H1 (cell line): ENCODE measurements around the gene CDC25C. TPM values are rescaled to one million over a fixed set of nuclear protein-coding genes. Genes with fewer than 3 reads are reported as not detected.

Experiments
- CTCF ChIA-PET: fragments of 300-600 bp; sonication (Branson Sonifier 250); formaldehyde crosslinking; loops from one replicate; lab custom pipeline; 2021; ENCODE audit not compliant: partially characterized antibody; lab: Charles Lee
- POLR2A ChIA-PET: fragments of 300-600 bp; sonication (Branson Sonifier 250); formaldehyde crosslinking; loops from one replicate; lab custom pipeline; 2021; ENCODE audit warnings: inconsistent platforms; ENCODE audit not compliant: partially characterized antibody; lab: Charles Lee
- DNase-seq, 2 experiments: peaks; one replicate each; pipeline versions ENCODE4 v3.0.0 to v3.0.0-alpha.2; 2010 to 2022; ENCODE audit warnings: low spot score in 2 of 2, low read depth in 1 of 2, mixed read lengths in 1 of 2
- FAIRE-seq: peaks from 2 replicates; lab custom pipeline; 2011; peaks lifted over from hg19 to GRCh38; lab: Jason Lieb, UNC
- H2AFZ ChIP-seq: 2 replicates; pipeline ENCODE4 v1.8.1; 2012; ENCODE audit warnings: low read length, inconsistent platforms
- H2AK5ac ChIP-seq: 2 replicates; pipeline ENCODE4 v1.6.1; 2013; ENCODE audit warnings: low read depth, low read length
- H2BK120ac ChIP-seq: replicated peaks from 2 replicates; pipeline ENCODE3; 2013; ENCODE audit warnings: low read depth, low read length, inconsistent platforms
- H2BK12ac ChIP-seq: 2 replicates; pipeline ENCODE4 v1.6.1; 2013; ENCODE audit warnings: low read depth, low read length
- H2BK15ac ChIP-seq: 2 replicates; pipeline ENCODE4 v1.6.1; 2013; ENCODE audit warnings: low read length
- H2BK20ac ChIP-seq: 2 replicates; pipeline ENCODE4 v1.6.1; 2013; ENCODE audit warnings: low read length
- H2BK5ac ChIP-seq: 2 replicates; pipeline ENCODE4 v1.6.1; 2013; ENCODE audit warnings: low read depth, low read length
- H3K14ac ChIP-seq: 2 replicates; pipeline ENCODE4 v1.6.1; 2013; ENCODE audit warnings: inconsistent platforms; ENCODE audit not compliant: insufficient read length
- H3K18ac ChIP-seq: 2 replicates; pipeline ENCODE4 v1.6.1; 2013; ENCODE audit warnings: low read length; ENCODE audit errors: extremely low read depth
- H3K23ac ChIP-seq: 2 replicates; pipeline ENCODE4 v1.6.1; 2013; ENCODE audit warnings: inconsistent platforms; ENCODE audit not compliant: insufficient read length
- H3K23me2 ChIP-seq: 2 replicates; pipeline ENCODE4 v1.6.1; 2013; ENCODE audit warnings: low read depth, low read length
- H3K27ac ChIP-seq: 2 replicates; pipeline ENCODE4 v1.6.1; 2011; ENCODE audit warnings: low read depth, low read length, inconsistent platforms
- H3K27me3 ChIP-seq, 4 experiments: replicated peaks in 1 of 4; 1 replicate in 1 of 4; 2 replicates in 3 of 4; pipeline versions ENCODE4 v1.6.1 to v1.8.1; 2011 to 2013; ENCODE audit warnings: low read length in 3 of 4, mild to moderate bottlenecking in 3 of 4, inconsistent platforms in 2 of 4, mixed read lengths in 2 of 4, moderate library complexity in 1 of 4; ENCODE audit not compliant: control insufficient read depth in 3 of 4, insufficient read depth in 3 of 4; ENCODE audit errors: extremely low read depth in 1 of 4
- H3K36me3 ChIP-seq, 4 experiments: 2 replicates each; pipeline versions ENCODE4 v1.6.1 to v1.8.1; 2011 to 2013; ENCODE audit warnings: mild to moderate bottlenecking in 4 of 4, low read length in 3 of 4, moderate library complexity in 2 of 4, control low read depth in 1 of 4, inconsistent platforms in 1 of 4; ENCODE audit not compliant: insufficient read depth in 4 of 4, control insufficient read depth in 2 of 4
- H3K4ac ChIP-seq: replicated peaks from 2 replicates; pipeline ENCODE3; 2013; ENCODE audit warnings: low read length, low read depth, mixed read lengths, inconsistent platforms; ENCODE audit not compliant: insufficient read length
- H3K4me1 ChIP-seq, 4 experiments: replicated peaks in 1 of 4; 1 replicate in 1 of 4; 2 replicates in 3 of 4; pipeline versions ENCODE4 v1.6.1 to v1.8.1; 2011 to 2013; ENCODE audit warnings: low read length in 3 of 4, inconsistent platforms in 2 of 4, mixed read lengths in 1 of 4; ENCODE audit not compliant: insufficient read depth in 4 of 4, control insufficient read depth in 3 of 4
- H3K4me2 ChIP-seq, 2 experiments: 2 replicates each; pipeline versions ENCODE4 v1.6.1 to v1.8.1; 2011 to 2013; ENCODE audit warnings: low read depth in 2 of 2, low read length in 2 of 2, control low read depth in 1 of 2, inconsistent platforms in 1 of 2, mild to moderate bottlenecking in 1 of 2; ENCODE audit not compliant: insufficient read depth in 1 of 2
- H3K4me3 ChIP-seq, 4 experiments: fragments of 200-600, 300-600 bp in 1 of 4; sonication (generic), shearing (Covaris generic), sonication (Bioruptor Twin) in 1 of 4; 2 replicates each; pipeline versions ENCODE4 v1.5.1 to v1.8.1; 2011 to 2016; ENCODE audit warnings: low read length in 4 of 4, low read depth in 3 of 4, control low read depth in 2 of 4, inconsistent platforms in 2 of 4, mild to moderate bottlenecking in 2 of 4, mixed read lengths in 1 of 4, moderate library complexity in 1 of 4; ENCODE audit not compliant: insufficient read depth in 2 of 4; ENCODE audit errors: extremely low read depth in 1 of 4
- H3K56ac ChIP-seq: replicated peaks from 2 replicates; pipeline ENCODE3; 2013; ENCODE audit warnings: low read depth, mild to moderate bottlenecking, mixed read lengths, low read length, inconsistent platforms; ENCODE audit not compliant: insufficient read length
- H3K79me1 ChIP-seq: 2 replicates; pipeline ENCODE4 v1.6.1; 2013; ENCODE audit warnings: low read depth, low read length, control low read depth
- H3K79me2 ChIP-seq, 2 experiments: 2 replicates each; pipeline versions ENCODE4 v1.6.1 to v1.8.1; 2012 to 2013; ENCODE audit warnings: low read length in 2 of 2, mild to moderate bottlenecking in 2 of 2, inconsistent platforms in 1 of 2; ENCODE audit not compliant: insufficient read depth in 2 of 2, control insufficient read depth in 1 of 2
- H3K9ac ChIP-seq, 4 experiments: replicated peaks in 1 of 4; 1 replicate in 1 of 4; 2 replicates in 3 of 4; pipeline versions ENCODE4 v1.6.1 to v1.8.1; 2011 to 2013; ENCODE audit warnings: low read depth in 3 of 4, low read length in 3 of 4, control low read depth in 2 of 4, mild to moderate bottlenecking in 2 of 4, moderate library complexity in 2 of 4, inconsistent platforms in 1 of 4; ENCODE audit errors: extremely low read depth in 1 of 4
- H3K9me3 ChIP-seq, 2 experiments: 2 replicates each; pipeline versions ENCODE4 v1.6.1 to v1.8.1; 2012 to 2013; ENCODE audit warnings: mild to moderate bottlenecking in 2 of 2, moderate library complexity in 2 of 2, control low read depth in 1 of 2, inconsistent platforms in 1 of 2, low read depth in 1 of 2, low read length in 1 of 2, mixed read lengths in 1 of 2; ENCODE audit not compliant: insufficient read depth in 2 of 2
- H4K20me1 ChIP-seq, 2 experiments: replicated peaks in 1 of 2; 2 replicates each; pipeline versions ENCODE3 to v1.8.1; 2011 to 2013; ENCODE audit warnings: inconsistent platforms in 2 of 2, low read length in 2 of 2, mild to moderate bottlenecking in 1 of 2; ENCODE audit not compliant: insufficient read depth in 2 of 2, control insufficient read depth in 1 of 2
- H4K5ac ChIP-seq: 2 replicates; pipeline ENCODE4 v1.6.1; 2013; ENCODE audit warnings: low read length, low read depth, mixed read lengths, inconsistent platforms; ENCODE audit not compliant: insufficient read length
- H4K8ac ChIP-seq: 2 replicates; pipeline ENCODE4 v1.8.0; 2013; ENCODE audit warnings: mild to moderate bottlenecking, moderate library complexity, low read length, inconsistent platforms; ENCODE audit not compliant: insufficient read depth; ENCODE audit errors: extremely low read depth
- H4K91ac ChIP-seq: replicated peaks from 2 replicates; pipeline ENCODE3; 2013; ENCODE audit warnings: low read length, mixed read lengths, inconsistent platforms; ENCODE audit not compliant: insufficient read length
- SIRT6 ChIP-seq: IDR thresholded peaks from one replicate; pipeline ENCODE4 v1.7.1; 2012; ENCODE audit warnings: low read length, inconsistent platforms
- TAF7 ChIP-seq: optimal IDR thresholded peaks from 2 replicates; pipeline ENCODE3; 2011; ENCODE audit warnings: low read depth, mild to moderate bottlenecking, inconsistent platforms, low read length, moderate library complexity, borderline replicate concordance
- WGBS, 2 experiments: shearing (Covaris generic) in 1 of 2; methylation state at CpG; one replicate each; pipeline versions ENCODE4 v1.1.6 to v1.1.7; 2013 to 2015; ENCODE audit warnings: low lambda C conversion rate in 2 of 2, mixed read lengths in 2 of 2, inconsistent platforms in 1 of 2, low coverage in 1 of 2, missing lambda C conversion rate in 1 of 2; ENCODE audit not compliant: insufficient replicate concordance in 2 of 2, insufficient coverage in 1 of 2, insufficient read length in 1 of 2; ENCODE audit errors: extremely low coverage in 1 of 2, missing lambda C conversion rate in 1 of 2; 5-methylcytosine and 5-hydroxymethylcytosine counted together
- polyA plus RNA-seq, 7 experiments: library from polyadenylated mRNA; depleted of rRNA in 3 of 7; stranded (reverse) in 5 of 7; unstranded in 2 of 7; fragments of >200 nt in 5 of 7; fragments of 200-250 nt in 2 of 7; gene quantifications; 1 replicate in 5 of 7; 2 replicates in 1 of 7; 4 replicates in 1 of 7; pipeline versions ENCODE4 v1.2.1 to v1.2.3, GENCODE V29; 2011 to 2013; ENCODE audit warnings: missing spikeins in 2 of 7, mixed read lengths in 2 of 7
- total RNA-seq: library from RNA; stranded (reverse); fragmentation: NEBNext Ultra II Directional; extraction: Animal tissue kit (Norgen Biotek cat#: 25700); gene quantifications from 2 replicates; pipeline ENCODE4 v1.2.1, GENCODE V29; 2021

The CDC25C gene
- total and polyA plus RNA-seq, 2 of the 8 experiments (the other 6 are each of a cell fraction or from before 2014, with no cell fraction given): 18.4 to 20.8 TPM

DNA sequence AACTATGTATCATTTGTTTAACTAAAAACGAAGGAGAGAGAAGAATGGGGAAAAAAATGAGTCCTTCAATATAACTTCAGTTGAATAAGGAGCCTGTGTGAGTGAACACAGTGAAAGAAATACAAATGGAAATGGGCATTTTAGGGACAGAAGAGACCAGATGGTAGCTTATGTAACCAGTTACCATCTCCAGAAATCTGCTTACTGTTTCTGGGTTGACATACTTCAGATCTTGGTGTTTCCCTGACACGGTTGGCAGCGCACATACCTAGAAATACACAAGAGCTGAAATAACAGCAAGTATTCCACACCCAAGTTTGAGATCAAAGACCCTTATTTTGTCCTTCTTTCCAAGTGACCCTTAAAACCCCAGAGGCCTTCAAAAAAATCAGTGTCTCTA is 42.3 kb downstream of the CDC25C start:
- Histone ChIP-seq H3K36me3 (peaks cover 5 to 31% (median 14%) of the 10 kb centered on the region in 4 experiments; a peak in 7 of 8 replicates), H4K5ac (no peak overlapping the region), H3K4me1 (no peaks in the 10 kb centered on the region), H2BK15ac (no peak overlapping the region), H3K4me2 (no peak overlapping the region), H3K18ac (no peak overlapping the region), H3K9ac (no peak overlapping the region)
- 88% methylated on average over 3 of the region's 3 CpGs; no CpG with 5 or more reads in 1 of the 2 experiments for WGBS, 2 experiments
- POLR2A ChIA-PET: interaction anchor here (0.6 kb wide), 1 partner anchor 19 kb away, joined by 3 read pairs; no protein-coding TSS in a partner anchor
- no peak for TF ChIP-seq SIRT6
- no peak for TF ChIP-seq TAF7
- TF ChIP-seq, all 59 proteins: peak for 0
- H2BK20ac ChIP-seq: no peak overlapping the region
- no peak overlapping the region for H3K56ac ChIP-seq
- H3K27ac ChIP-seq: no peak overlapping the region
- H3K4me3 ChIP-seq: no peak overlapping the region
- no peaks in the 10 kb centered on the region for H3K9me3 ChIP-seq
- FAIRE-seq: no peak
- no peak overlapping the region for H2AFZ ChIP-seq
- no peak overlapping the region for H2BK120ac ChIP-seq
- H2BK12ac ChIP-seq: no peak overlapping the region
- no peak overlapping the region for H2AK5ac ChIP-seq
- H3K79me1 ChIP-seq: no peaks in the 10 kb centered on the region
- H3K23me2 ChIP-seq: no peaks in the 10 kb centered on the region
- no peak for DNase-seq
- no peak overlapping the region for H4K91ac ChIP-seq
- H4K20me1 ChIP-seq: no peaks in the 10 kb centered on the region
- no peak overlapping the region for H3K14ac ChIP-seq
- H2BK5ac ChIP-seq: no peak overlapping the region
- CTCF ChIA-PET: interaction anchor here (0.7 kb wide), 1 partner anchor 168 kb away, joined by 3 read pairs; no protein-coding TSS in a partner anchor
- no peak overlapping the region for H3K23ac ChIP-seq
- no peaks in the 10 kb centered on the region for H3K79me2 ChIP-seq
- H4K8ac ChIP-seq: no peak overlapping the region
- no peaks in the 10 kb centered on the region for H3K27me3 ChIP-seq
- no peak overlapping the region for H3K4ac ChIP-seq
